Ovary (tissue), 3 donors: ENCODE data around the gene DEDD.

Source experiments
- EP300 ChIP-seq: sonication (generic); formaldehyde crosslinking; IDR thresholded peaks from one replicate; pipeline ENCODE4 v1.6.1; 2017; ENCODE audit warnings: antibody characterized with exemption
- POLR2A ChIP-seq: fragments of 450-650 bp; IDR thresholded peaks from one replicate; pipeline ENCODE4 v1.6.1; 2017; ENCODE audit warnings: antibody characterized with exemption, mild to moderate bottlenecking, moderate library complexity
- TF ChIP-seq, protein P1 (sequence below), 3 donors: fragments of 450-650 bp in 2 of 3; fragments of 200-600 bp in 1 of 3; IDR thresholded peaks; one replicate each; pipeline versions ENCODE4 v1.5.1 to v1.8.0; 2016 to 2022; ENCODE audit warnings: antibody characterized with exemption in 3 of 3, mild to moderate bottlenecking in 1 of 3
- donor health status: DM: no; HTN: no; CAD: no.

- TF ChIP-seq EP300 (no peak), POLR2A (no peak)
- TF ChIP-seq, protein P1, sequence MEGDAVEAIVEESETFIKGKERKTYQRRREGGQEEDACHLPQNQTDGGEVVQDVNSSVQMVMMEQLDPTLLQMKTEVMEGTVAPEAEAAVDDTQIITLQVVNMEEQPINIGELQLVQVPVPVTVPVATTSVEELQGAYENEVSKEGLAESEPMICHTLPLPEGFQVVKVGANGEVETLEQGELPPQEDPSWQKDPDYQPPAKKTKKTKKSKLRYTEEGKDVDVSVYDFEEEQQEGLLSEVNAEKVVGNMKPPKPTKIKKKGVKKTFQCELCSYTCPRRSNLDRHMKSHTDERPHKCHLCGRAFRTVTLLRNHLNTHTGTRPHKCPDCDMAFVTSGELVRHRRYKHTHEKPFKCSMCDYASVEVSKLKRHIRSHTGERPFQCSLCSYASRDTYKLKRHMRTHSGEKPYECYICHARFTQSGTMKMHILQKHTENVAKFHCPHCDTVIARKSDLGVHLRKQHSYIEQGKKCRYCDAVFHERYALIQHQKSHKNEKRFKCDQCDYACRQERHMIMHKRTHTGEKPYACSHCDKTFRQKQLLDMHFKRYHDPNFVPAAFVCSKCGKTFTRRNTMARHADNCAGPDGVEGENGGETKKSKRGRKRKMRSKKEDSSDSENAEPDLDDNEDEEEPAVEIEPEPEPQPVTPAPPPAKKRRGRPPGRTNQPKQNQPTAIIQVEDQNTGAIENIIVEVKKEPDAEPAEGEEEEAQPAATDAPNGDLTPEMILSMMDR (IDR thresholded peaks at IDR 0.05) = no peak
Measured at GRCh38 chr1:161173711-161174110, 41.2 kb upstream of the DEDD start.
